OCI-LY3 (cell line): Measurements from ENCODE around the gene TNFRSF1B.

Source experiments
- H2AFZ ChIP-seq: fragments of 200-600, 300-600 bp; shearing (Covaris generic); 2 replicates; pipeline ENCODE4 v1.6.0; 2014; ENCODE audit warnings: antibody characterized with exemption, low read depth, low read length
- H3K27ac ChIP-seq: fragments of 200-600, 300-600 bp; sonication (generic); 2 replicates; pipeline ENCODE4 v1.5.1; 2014; ENCODE audit warnings: mild to moderate bottlenecking, low read length, moderate library complexity, mixed read lengths
- H3K27me3 ChIP-seq: fragments of 200-600, 300-600 bp; sonication (generic); 2 replicates; pipeline ENCODE4 v1.6.1; 2014; ENCODE audit warnings: low read depth, low read length, mixed read lengths
- H3K36me3 ChIP-seq: fragments of 200-600, 300-600 bp; sonication (generic); replicated peaks from 2 replicates; pipeline ENCODE3; 2014; ENCODE audit warnings: low read depth, low read length, mixed read lengths
- H3K4me1 ChIP-seq: fragments of 300-600, 200-600 bp; sonication (generic); 2 replicates; pipeline ENCODE4 v1.6.1; 2014; ENCODE audit warnings: low read length, mixed read lengths
- H3K4me2 ChIP-seq: fragments of 200-600, 300-600 bp; sonication (generic); 2 replicates; pipeline ENCODE4 v1.6.1; 2014; ENCODE audit warnings: low read length, mixed read lengths
- H3K4me3 ChIP-seq: fragments of 300-600, 200-600 bp; sonication (generic); 2 replicates; pipeline ENCODE4 v1.5.1; 2014; ENCODE audit warnings: antibody characterized with exemption, mild to moderate bottlenecking, low read length, moderate library complexity
- H3K79me2 ChIP-seq: fragments of 300-600, 200-600 bp; shearing (Covaris generic); 2 replicates; pipeline ENCODE4 v1.6.1; 2014; ENCODE audit warnings: mild to moderate bottlenecking, low read length, mixed read lengths
- H3K9ac ChIP-seq: fragments of 300-600, 200-600 bp; shearing (Covaris generic); 2 replicates; pipeline ENCODE4 v1.6.0; 2014; ENCODE audit warnings: mild to moderate bottlenecking, low read length, moderate library complexity
- H3K9me3 ChIP-seq: fragments of 200-600, 300-600 bp; shearing (Covaris generic); 2 replicates; pipeline ENCODE4 v1.6.1; 2014; ENCODE audit warnings: low read length, mixed read lengths; ENCODE audit not compliant: insufficient read depth
- H4K20me1 ChIP-seq: fragments of 200-600, 300-600 bp; sonication (generic); 2 replicates; pipeline ENCODE4 v1.6.1; 2016; ENCODE audit warnings: low read length, mixed read lengths; ENCODE audit not compliant: insufficient read depth
- CTCF ChIP-seq: fragments of 200-600, 300-600 bp; sonication (generic); IDR thresholded peaks from 2 replicates; pipeline ENCODE4 v1.5.1; 2014; ENCODE audit warnings: antibody characterized with exemption, low read length, low read depth
- EZH2phosphoT487 ChIP-seq: fragments of 200-600 bp; shearing (Covaris generic); IDR thresholded peaks from 2 replicates; pipeline ENCODE4 v1.6.1; 2018; ENCODE audit warnings: antibody characterized with exemption, mixed run types, low read depth

The TNFRSF1B gene

DNA sequence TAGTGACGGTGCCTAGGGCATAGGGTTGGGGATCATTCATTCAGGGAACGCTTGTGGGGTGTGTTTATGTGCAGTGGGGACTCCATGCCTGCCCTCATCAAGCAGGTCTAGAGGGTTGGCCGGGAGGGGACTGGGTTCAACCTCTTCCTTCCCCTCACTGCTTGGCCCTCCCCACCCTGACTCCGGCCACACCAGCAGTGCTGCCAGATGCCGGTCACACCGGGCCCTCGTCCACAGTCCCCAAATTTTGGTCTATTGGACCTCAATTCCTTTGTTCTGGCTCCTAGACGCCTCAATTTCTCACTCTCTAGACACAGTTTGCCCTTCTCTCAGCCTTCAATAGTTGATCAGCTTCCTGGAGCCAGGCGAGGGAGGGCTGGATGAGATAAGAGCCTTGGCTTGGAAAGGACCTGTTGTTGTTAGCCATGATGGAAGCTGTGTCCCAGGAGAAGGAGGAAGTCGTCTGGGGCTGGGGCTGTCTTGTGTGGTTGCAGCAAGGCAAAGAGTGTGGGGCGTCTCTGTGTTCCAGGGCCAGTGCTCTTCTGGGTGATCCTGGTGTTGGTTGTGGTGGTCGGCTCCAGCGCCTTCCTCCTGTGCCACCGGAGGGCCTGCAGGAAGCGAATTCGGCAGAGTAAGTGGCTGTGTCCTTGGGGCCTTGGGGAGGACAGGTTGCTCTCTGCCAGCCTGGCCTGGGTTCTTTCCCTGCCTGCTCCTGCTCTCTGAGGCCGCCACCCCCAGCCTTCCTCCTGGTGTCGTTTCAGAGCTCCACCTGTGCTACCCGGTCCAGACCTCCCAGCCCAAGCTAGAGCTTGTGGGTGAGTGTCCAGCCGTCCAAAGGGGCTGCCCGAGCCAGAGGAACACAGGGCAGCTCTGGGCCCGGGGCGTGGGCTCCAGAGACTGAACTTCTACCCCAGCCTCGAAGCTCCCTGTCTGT is 41.1 kb upstream of the TNFRSF1B start:
- no peak overlapping the region; the same call in 1 of the 2 replicates for H3K4me2 ChIP-seq
- TF ChIP-seq EZH2phosphoT487 (no peak), CTCF (no peak)
- no peaks in the 10 kb centered on the region for H3K79me2 ChIP-seq
- H3K27ac ChIP-seq: no peak overlapping the region
- no peak overlapping the region for H2AFZ ChIP-seq
- no peak overlapping the region for H3K9ac ChIP-seq
- peaks cover 25% of the 10 kb centered on the region for H3K4me1 ChIP-seq
- H3K4me3 ChIP-seq: no peak overlapping the region
- H4K20me1 ChIP-seq: no peaks in the 10 kb centered on the region
- 0 out of 2 replicates have a peak, but pooled peaks cover 2% of the 10 kb centered on the region for H3K27me3 ChIP-seq
- no peaks in the 10 kb centered on the region for H3K36me3 ChIP-seq
- no peaks in the 10 kb centered on the region for H3K9me3 ChIP-seq

DNA sequence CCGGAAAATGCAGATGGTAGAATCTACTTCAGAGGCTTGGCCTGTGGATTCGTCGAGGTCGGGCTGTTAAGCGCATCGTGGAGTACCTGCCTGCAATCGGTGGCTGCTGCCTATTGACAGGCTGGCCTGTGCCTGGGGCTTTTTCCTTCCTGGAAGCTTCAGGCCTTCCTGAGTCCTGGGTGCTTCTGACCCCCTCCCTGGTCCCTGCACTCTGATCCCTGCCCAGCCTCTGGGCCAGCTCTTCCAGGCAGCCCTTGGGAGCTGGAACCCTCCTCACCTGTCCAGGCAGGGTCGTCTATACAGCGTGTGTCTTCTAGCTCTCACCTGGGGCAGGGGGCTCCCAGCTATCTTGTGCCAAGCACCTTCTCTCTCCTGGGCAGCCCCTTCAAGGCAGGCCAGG is 40.0 kb upstream of the TNFRSF1B start:
- Histone ChIP-seq H3K36me3 (no peaks in the 10 kb centered on the region), H3K4me1 (peaks cover 25% of the 10 kb centered on the region), H3K27ac (no peak overlapping the region), H3K79me2 (no peaks in the 10 kb centered on the region), H3K27me3 (0 out of 2 replicates have a peak, but pooled peaks cover 2% of the 10 kb centered on the region), H4K20me1 (no peaks in the 10 kb centered on the region), H3K4me3 (no peak overlapping the region), H2AFZ (no peak overlapping the region), H3K9me3 (no peaks in the 10 kb centered on the region), H3K4me2 (no peak overlapping the region), H3K9ac (no peak overlapping the region)
- no peak for TF ChIP-seq CTCF
- TF ChIP-seq EZH2phosphoT487: no peak

- peak overlapping the region; percentile 27 for H3K4me2 ChIP-seq
- TF ChIP-seq CTCF (no peak), EZH2phosphoT487 (no peak)
- H3K4me3 ChIP-seq: no peak overlapping the region
- H3K79me2 ChIP-seq: no peaks in the 10 kb centered on the region
- peaks cover 25% of the 10 kb centered on the region for H3K4me1 ChIP-seq
- H2AFZ ChIP-seq: peak overlapping the region; percentile 66; the same call in 1 of the 2 replicates
- H3K36me3 ChIP-seq: no peaks in the 10 kb centered on the region
- 0 out of 2 replicates have a peak, but pooled peaks cover 2% of the 10 kb centered on the region for H3K27me3 ChIP-seq
- no peak overlapping the region for H3K27ac ChIP-seq
- H4K20me1 ChIP-seq: no peaks in the 10 kb centered on the region
- H3K9me3 ChIP-seq: no peaks in the 10 kb centered on the region
- no peak overlapping the region for H3K9ac ChIP-seq
Observed at GRCh38 chr1:12127206-12127810, 39.5 kb upstream of the TNFRSF1B start.

DNA sequence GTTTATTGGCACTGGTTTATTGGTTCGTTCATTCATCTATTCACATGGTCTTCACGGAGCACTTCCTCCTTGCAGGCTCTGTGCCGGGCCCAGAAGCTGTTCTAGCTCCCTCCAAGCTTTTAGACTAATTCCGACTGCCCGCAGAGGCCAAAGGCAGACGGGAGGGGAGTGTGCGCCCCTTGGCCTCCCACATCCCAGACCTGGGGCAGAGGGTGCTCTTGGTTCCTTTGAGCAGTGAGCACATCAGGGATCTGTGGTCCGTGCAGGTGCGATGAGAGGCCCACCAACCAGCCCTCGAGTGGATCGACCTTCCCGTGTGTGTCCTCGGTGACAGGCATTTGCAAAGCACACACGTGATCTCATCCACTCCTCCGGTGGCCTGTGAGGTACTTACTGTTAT is 38.7 kb upstream of the TNFRSF1B start:
- Histone ChIP-seq H3K4me2 (no peak overlapping the region), H3K36me3 (no peaks in the 10 kb centered on the region), H3K9ac (no peak overlapping the region), H3K27ac (no peak overlapping the region), H3K79me2 (no peaks in the 10 kb centered on the region), H4K20me1 (no peaks in the 10 kb centered on the region), H2AFZ (no peak overlapping the region), H3K4me3 (no peak overlapping the region), H3K4me1 (peaks cover 25% of the 10 kb centered on the region), H3K27me3 (0 out of 2 replicates have a peak, but pooled peaks cover 2% of the 10 kb centered on the region), H3K9me3 (no peaks in the 10 kb centered on the region)
- TF ChIP-seq EZH2phosphoT487 (no peak), CTCF (no peak)
